Prostate gland (tissue), 2 donors: Measurements from ENCODE around the gene CD8B2.

Source experiments
- CTCF ChIP-seq, 4 experiments: fragments of 200-600 bp in 2 of 4; fragments of 450-650 bp in 2 of 4; sonication (generic) in 2 of 4; IDR thresholded peaks; 1 replicate in 3 of 4; 2 replicates in 1 of 4; pipeline ENCODE4 v1.5.1; 2016 to 2019; ENCODE audit warnings: antibody characterized with exemption in 4 of 4, mild to moderate bottlenecking in 2 of 4, moderate library complexity in 2 of 4
- POLR2A ChIP-seq: fragments of 450-650 bp; IDR thresholded peaks from one replicate; pipeline ENCODE4 v1.6.1; 2016; ENCODE audit warnings: antibody characterized with exemption, mild to moderate bottlenecking
- POLR2AphosphoS5 ChIP-seq: sonication (generic); formaldehyde crosslinking; IDR thresholded peaks from one replicate; pipeline ENCODE4 v1.6.1; 2017; ENCODE audit warnings: antibody characterized with exemption

GRCh38 chr2:106542746-106543359, 55.7 kb downstream of the CD8B2 start:
- TF ChIP-seq CTCF (IDR thresholded peaks at IDR 0.05): peak; percentile 72 to 87 (median 80)
- TF ChIP-seq POLR2AphosphoS5: peak; percentile 64
- no peak for TF ChIP-seq POLR2A
